Transverse colon (tissue), 4 donors: ENCODE results near the gene MLANA. TPM values are rescaled to one million over a fixed set of nuclear protein-coding genes. Genes with fewer than 3 reads are reported as not detected.
A peak's percentile ranks its signal among the peaks of the same experiment; 100 is the strongest.

Experiments
- DNase-seq: peaks from one replicate; pipeline ENCODE4 v3.0.0-alpha.2; 2019
- H3K27ac ChIP-seq, 4 donors: fragments of 200-600 bp; sonication (generic); 2 replicates each; pipeline ENCODE4 v1.5.1; 2016 to 2018; ENCODE audit warnings: inconsistent platforms in 4 of 4
- H3K27me3 ChIP-seq: fragments of 200-600 bp; sonication (generic); 2 replicates; pipeline ENCODE4 v1.5.1; 2017; ENCODE audit warnings: inconsistent platforms
- H3K36me3 ChIP-seq, 4 donors: fragments of 200-600 bp; sonication (generic); 2 replicates each; pipeline ENCODE4 v1.5.1; 2017 to 2019; ENCODE audit warnings: inconsistent platforms in 4 of 4
- H3K4me1 ChIP-seq, 4 donors: fragments of 200-600 bp; sonication (generic); 2 replicates each; pipeline ENCODE4 v1.5.1; 2017 to 2020; ENCODE audit warnings: inconsistent platforms in 4 of 4
- H3K4me3 ChIP-seq, 4 donors: fragments of 200-600 bp; sonication (generic); 1 replicate in 1 of 4; 2 replicates in 3 of 4; pipeline versions ENCODE4 v1.5.1 to v1.6.1; 2017 to 2019; ENCODE audit warnings: inconsistent platforms in 4 of 4
- H3K9me3 ChIP-seq, 2 donors: fragments of 200-600 bp; sonication (generic); 2 replicates each; pipeline ENCODE4 v1.5.1; 2017 to 2019; ENCODE audit warnings: inconsistent platforms in 2 of 2
- EP300 ChIP-seq: sonication (generic); formaldehyde crosslinking; IDR thresholded peaks from one replicate; pipeline ENCODE4 v1.6.1; 2017; ENCODE audit warnings: antibody characterized with exemption, low read depth
- POLR2A ChIP-seq: fragments of 450-650 bp; IDR thresholded peaks from one replicate; pipeline ENCODE4 v1.6.1; 2016; ENCODE audit warnings: antibody characterized with exemption, mild to moderate bottlenecking, moderate library complexity
- POLR2AphosphoS5 ChIP-seq, 3 donors: sonication (generic); formaldehyde crosslinking; IDR thresholded peaks; one replicate each; pipeline ENCODE4 v1.6.1; 2016; ENCODE audit warnings: antibody characterized with exemption in 3 of 3
- WGBS, 2 donors: methylation state at CpG; one replicate each; pipeline ENCODE4 v1.1.5; 2018; ENCODE audit warnings: low coverage in 1 of 2; 5-methylcytosine and 5-hydroxymethylcytosine counted together
- in situ Hi-C, 4 donors: fragments of 200-750 bp; cut with MboI; loops; one replicate each; pipeline versions ENCODE4 v1.15.0 to v1.15.1; 2017; ENCODE audit warnings: low sequenced_read_pairs in 3 of 4, low pct_ligation_motif_present in 1 of 4, low pct_unique_long_range_greater_than_20kb in 1 of 4
- intact Hi-C: fragments of 100-400 bp; cut with DNase I; formaldehyde crosslinking; loops from one replicate; pipeline ENCODE4 v1.15.1; 2023; ENCODE audit warnings: low total_unique reads
- total RNA-seq, 4 donors: library from RNA; depleted of rRNA; stranded (reverse); fragments of >200 nt; gene quantifications; one replicate each; pipeline ENCODE4 v1.1.0, GENCODE V29; 2016
- TF ChIP-seq, protein P1 (sequence below), 5 experiments: fragments of 200-600 bp in 3 of 5; fragments of 450-650 bp in 2 of 5; sonication (generic) in 3 of 5; IDR thresholded peaks; 1 replicate in 2 of 5; 2 replicates in 3 of 5; pipeline ENCODE4 v1.5.1; 2016 to 2017; ENCODE audit warnings: antibody characterized with exemption in 5 of 5, inconsistent platforms in 3 of 5, mild to moderate bottlenecking in 2 of 5, moderate library complexity in 1 of 5

Gene MLANA
- total RNA-seq, 4 donors from 2014 or later = not detected

DNA sequence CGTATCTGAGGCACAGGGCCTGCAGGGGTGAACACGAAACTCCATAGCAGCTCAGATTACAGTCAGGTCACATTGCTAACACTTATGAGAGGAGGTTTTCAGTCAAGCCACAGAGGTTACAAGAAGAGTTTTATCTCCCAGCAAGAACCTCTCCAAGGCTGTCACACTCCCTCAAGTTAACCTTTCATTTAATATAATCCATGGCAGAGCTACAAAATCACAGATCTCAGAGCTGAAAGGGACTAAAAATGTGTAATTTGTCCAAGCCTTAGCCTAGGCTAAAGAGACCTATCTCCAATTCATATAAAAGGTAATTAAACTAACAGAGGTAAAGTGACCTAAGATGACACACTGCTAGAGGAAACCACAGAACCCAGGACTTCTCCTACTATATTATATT, 57.2 kb downstream of the MLANA start:
- DNase-seq = no peak
- intact Hi-C loops = no loop called here
- Histone ChIP-seq H3K27ac (no peak overlapping the region), H3K4me1 (peaks cover 0 to 10% (median 2%) of the 10 kb centered on the region in 4 donors), H3K4me3 (no peak overlapping the region), H3K9me3 (no peaks in the 10 kb centered on the region), H3K27me3 (no peaks in the 10 kb centered on the region), H3K36me3 (peaks cover 0 to 4% (median 0%) of the 10 kb centered on the region in 4 donors)
- 63 to 89% methylated on average over 1 to 2 of the region's 2 CpGs for WGBS, 2 donors
- TF ChIP-seq POLR2A (no peak), EP300 (no peak), POLR2AphosphoS5 (IDR thresholded peaks at IDR 0.05) (no peak)
- TF ChIP-seq, protein P1, sequence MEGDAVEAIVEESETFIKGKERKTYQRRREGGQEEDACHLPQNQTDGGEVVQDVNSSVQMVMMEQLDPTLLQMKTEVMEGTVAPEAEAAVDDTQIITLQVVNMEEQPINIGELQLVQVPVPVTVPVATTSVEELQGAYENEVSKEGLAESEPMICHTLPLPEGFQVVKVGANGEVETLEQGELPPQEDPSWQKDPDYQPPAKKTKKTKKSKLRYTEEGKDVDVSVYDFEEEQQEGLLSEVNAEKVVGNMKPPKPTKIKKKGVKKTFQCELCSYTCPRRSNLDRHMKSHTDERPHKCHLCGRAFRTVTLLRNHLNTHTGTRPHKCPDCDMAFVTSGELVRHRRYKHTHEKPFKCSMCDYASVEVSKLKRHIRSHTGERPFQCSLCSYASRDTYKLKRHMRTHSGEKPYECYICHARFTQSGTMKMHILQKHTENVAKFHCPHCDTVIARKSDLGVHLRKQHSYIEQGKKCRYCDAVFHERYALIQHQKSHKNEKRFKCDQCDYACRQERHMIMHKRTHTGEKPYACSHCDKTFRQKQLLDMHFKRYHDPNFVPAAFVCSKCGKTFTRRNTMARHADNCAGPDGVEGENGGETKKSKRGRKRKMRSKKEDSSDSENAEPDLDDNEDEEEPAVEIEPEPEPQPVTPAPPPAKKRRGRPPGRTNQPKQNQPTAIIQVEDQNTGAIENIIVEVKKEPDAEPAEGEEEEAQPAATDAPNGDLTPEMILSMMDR (IDR thresholded peaks at IDR 0.05) = no peak
- in situ Hi-C loops = no loop called here

DNA sequence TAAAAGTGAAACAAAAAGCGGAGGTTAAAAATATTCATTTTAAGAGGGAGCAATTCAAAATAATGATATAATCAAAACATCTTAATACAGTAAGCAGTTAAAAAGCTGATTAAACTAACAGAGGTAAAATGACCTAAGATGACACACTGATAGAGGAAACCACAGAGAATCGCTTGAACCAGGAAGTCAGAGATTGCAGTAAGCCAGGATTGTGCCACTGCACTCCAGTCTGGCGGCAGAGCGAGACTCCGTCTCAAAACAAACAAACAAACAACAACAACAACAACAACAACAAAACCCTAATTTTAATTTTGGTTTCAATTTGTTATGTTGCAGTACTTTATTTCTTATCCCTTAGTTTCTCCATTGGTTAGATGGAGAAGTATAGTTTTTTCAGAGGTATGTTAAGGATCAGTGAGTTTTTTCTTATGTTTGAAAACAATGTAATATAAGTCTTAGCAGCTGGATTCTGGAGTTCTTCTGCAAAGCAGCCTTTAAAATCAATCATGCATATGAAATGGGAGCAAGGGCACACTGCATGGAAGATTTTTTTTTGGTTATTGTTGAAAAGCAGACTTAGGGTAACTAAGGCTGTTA, 58.5 kb downstream of the MLANA start:
- no peak for DNase-seq
- 35 to 55% methylated on average over 4 to 5 of the region's 5 CpGs for WGBS, 2 donors
- TF ChIP-seq POLR2A (no peak), EP300 (no peak)
- Histone ChIP-seq H3K36me3 (peaks cover 0 to 4% (median 0%) of the 10 kb centered on the region in 4 donors), H3K27ac (no peak overlapping the region), H3K27me3 (no peaks in the 10 kb centered on the region), H3K9me3 (no peaks in the 10 kb centered on the region), H3K4me3 (peak overlapping the region in 1 of 4 donors; percentile 11), H3K4me1 (peaks cover 0 to 10% (median 2%) of the 10 kb centered on the region in 4 donors)
- in situ Hi-C loops (no loop called here), intact Hi-C loops (no loop called here)

DNA sequence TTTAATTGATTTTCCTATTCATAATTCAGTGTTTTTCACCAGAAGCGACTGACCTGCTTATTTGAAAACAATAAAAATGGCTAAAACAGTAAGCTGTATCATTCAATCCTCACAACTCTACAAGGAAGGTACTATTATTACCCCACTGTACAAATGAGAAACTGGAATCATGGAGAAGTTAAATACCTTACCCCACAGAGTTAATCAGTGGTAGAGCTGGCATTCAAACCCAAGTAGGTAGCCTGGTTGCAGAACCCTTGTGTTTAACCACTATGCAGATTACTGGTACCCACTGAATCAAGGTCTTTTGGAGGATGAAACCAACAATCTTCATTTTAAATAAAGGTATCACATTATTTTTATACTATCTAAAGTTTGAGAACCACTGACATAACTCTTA, 59.6 kb downstream of the MLANA start:
- peaks cover 0 to 10% (median 2%) of the 10 kb centered on the region in 4 donors for H3K4me1 ChIP-seq
- no peaks in the 10 kb centered on the region for H3K9me3 ChIP-seq
- no peaks in the 10 kb centered on the region for H3K27me3 ChIP-seq
- in situ Hi-C loops = no loop called here
- no peak for DNase-seq
- H3K36me3 ChIP-seq = peaks cover 0 to 4% (median 0%) of the 10 kb centered on the region in 4 donors
- H3K4me3 ChIP-seq = no peak overlapping the region
- no peak overlapping the region for H3K27ac ChIP-seq
- 95 to 100% methylated on average over 1 of the region's 1 CpG for WGBS, 2 donors
- intact Hi-C loops = no loop called here
- TF ChIP-seq, protein P1 (IDR thresholded peaks at IDR 0.05) = no peak
- TF ChIP-seq POLR2A = no peak
- no peak for TF ChIP-seq POLR2AphosphoS5 (IDR thresholded peaks at IDR 0.05)
- no peak for TF ChIP-seq EP300

DNA sequence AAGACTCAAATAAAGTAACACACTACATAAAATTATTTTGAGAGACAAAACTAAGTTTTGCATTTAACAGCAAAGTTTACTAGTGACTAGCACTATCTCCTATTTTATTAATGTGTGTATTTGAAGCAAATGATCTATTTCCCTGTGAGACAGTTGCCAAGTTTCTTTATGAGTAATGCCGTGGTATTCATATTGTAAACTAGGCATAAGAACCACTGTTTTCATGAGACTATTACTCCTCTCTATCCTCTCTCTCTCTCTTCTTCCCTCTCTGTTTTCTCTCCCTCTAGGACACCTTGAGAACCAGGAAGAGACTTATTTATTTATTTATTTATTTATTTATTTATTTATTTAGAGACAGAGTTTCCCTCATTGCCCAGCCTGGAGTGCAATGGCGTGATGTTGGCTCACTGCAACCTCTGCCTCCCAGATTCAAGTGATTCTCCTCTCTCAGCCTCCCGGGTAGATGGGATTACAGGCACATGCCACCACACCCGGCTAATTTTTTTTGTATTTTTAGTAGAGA, 61.1 kb downstream of the MLANA start:
- peaks cover 0 to 10% (median 2%) of the 10 kb centered on the region in 4 donors for H3K4me1 ChIP-seq
- H3K27ac ChIP-seq = no peak overlapping the region
- DNase-seq = no peak
- H3K4me3 ChIP-seq = no peak overlapping the region
- in situ Hi-C loops (no loop called here), intact Hi-C loops (no loop called here)
- H3K9me3 ChIP-seq = no peaks in the 10 kb centered on the region
- H3K36me3 ChIP-seq = peaks cover 0 to 4% (median 0%) of the 10 kb centered on the region in 4 donors
- no peak for TF ChIP-seq EP300
- TF ChIP-seq, protein P1 (IDR thresholded peaks at IDR 0.05) = no peak
- no peak for TF ChIP-seq POLR2A
- TF ChIP-seq POLR2AphosphoS5 (IDR thresholded peaks at IDR 0.05) = no peak
- 78 to 85% methylated on average over 4 of the region's 4 CpGs for WGBS, 2 donors
- H3K27me3 ChIP-seq = no peaks in the 10 kb centered on the region
